Measurements from ENCODE around the gene GALNTL6.

- TF ChIP-seq CTCF (conservative IDR thresholded peaks at IDR 0.05) (no peak), EZH2 (IDR thresholded peaks at IDR 0.05; ENCODE audit: low read depth) (no peak)
Observed at GRCh38 chr4:172919269-172919668, 1106.1 kb downstream of the GALNTL6 start.
